ENCODE measurements around the gene TNFRSF8.
"Not testable (repeated sequence)": the region's sequence is repeated elsewhere in the genome, so short reads cannot be mapped to it uniquely, and the experiment has no call there.

The TNFRSF8 gene

DNA sequence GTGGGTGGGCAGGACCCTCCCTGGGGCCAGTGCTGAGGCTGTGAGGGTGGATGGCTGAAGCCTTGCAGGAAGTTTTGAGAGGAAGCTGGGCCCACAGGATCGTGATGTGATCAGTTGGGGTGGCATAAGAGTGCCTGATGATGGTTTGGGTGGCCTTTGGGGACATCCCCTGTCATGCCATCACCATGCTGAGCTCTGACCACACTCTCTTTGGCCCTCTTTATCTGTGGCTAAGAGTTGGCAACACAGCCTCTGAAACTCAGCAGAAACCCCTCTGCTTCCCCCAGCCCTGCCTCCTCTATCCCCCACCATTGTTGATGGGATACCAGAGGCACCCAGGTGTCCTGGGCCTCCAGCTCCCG is 24.0 kb upstream of the TNFRSF8 start:
- DNase-seq = no peak

DNA sequence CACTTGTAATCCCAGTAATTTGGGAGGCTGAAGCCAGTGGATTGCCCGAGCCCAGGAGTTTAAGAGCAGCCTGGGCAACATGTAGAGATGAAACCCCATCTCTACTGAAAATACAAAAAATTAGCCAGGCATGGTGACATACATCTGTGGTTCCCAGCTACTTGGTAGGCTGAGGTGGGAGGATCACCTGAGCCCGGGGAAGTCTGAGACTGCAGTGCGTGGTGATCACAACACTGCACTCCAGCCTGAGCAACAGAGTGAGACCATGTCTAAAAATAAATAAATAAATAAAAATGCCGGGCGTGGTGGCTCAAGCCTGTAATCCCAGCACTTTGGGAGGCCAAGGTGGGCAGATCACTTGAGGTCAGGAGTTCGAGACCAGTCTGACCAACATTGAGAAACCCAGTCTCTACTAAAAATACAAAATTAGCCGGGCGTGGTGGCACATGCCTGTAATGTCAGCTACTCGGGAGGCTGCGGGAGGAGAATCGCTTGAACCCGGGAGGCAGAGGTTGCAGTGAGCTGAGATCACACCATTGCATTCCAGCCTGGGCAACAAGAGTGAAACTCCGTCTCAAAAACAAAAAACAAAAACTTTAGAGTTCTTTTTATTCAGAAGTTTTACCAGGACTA is 23.2 kb upstream of the TNFRSF8 start:
- DNase-seq = not testable (repeated sequence)

DNA sequence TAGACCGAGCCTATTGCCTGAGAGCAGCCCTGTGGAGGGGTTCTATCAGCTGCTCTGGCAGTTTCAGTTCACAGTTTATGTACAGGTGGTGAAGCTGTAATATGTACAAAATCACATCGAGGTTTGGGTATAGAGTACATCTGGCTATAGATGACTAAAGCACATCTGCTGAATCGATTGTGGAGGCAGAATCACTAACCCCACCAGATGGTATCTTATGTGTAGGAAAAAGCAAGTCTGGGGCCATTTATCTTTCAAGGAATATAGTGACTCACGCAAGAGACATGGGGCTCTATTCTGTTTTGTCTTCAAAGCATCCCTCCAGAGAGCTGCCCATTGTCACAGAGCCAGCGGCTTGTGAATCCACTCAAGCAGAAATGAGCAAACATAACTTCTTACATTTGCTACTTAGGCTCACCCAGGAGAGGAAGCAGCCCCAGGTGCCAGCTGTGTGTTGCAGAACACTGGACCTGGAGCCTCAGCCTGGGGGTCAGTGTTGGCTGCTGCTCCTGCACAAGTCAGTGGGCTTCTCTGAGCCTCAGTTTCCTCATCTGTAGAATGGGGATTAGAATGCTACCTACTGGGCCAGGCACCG is 22.5 kb upstream of the TNFRSF8 start:
- no peak for DNase-seq

DNA sequence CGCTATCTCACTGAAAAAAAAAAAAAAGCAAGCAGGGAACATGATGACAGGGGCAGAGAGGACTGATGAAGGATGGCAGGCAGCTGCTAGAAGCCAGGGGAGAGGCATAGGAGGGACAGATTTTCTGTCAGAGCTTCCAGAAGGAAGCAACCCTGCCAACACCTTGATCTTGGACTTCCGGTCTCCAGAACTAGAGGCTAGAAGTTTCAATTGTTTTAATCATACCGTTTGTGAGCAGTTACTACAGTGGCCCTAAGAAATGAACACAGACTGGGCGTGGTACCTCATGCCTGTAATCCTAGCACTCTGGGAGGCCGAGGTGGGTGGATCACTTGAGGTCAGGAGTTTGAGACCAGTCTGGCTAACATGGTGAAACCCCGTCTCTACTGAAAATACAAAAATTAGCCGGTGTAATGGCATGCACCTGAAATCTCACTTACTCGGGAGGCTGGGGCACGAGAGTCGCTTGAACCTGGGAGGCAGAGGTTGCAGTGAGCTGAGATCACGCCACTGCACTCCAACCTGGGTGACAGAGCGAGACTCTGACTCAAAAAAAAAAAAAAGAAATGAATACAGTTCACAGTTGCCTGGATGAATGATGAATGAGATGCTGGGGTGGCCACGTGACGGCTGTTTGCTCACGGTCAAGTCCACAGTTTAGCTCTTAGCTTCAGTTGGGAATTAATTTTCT is 18.8 kb upstream of the TNFRSF8 start:
- not testable (repeated sequence) for DNase-seq

DNA sequence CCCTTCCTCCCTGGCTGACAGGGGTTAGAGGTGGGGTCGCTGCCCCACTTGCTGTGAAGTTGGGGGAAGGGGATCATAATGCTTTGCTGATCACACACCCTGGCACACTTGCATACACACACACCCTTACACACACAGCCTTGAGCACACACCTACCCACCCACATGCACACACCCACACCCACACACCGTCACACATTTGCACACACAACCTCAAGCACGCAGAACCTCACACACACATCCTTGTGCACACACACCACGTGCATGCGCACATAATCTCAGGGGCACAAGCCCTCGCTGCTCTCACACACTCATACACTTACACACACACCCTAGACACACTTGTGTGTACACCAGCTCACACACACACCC is 16.4 kb upstream of the TNFRSF8 start:
- DNase-seq = no peak

DNA sequence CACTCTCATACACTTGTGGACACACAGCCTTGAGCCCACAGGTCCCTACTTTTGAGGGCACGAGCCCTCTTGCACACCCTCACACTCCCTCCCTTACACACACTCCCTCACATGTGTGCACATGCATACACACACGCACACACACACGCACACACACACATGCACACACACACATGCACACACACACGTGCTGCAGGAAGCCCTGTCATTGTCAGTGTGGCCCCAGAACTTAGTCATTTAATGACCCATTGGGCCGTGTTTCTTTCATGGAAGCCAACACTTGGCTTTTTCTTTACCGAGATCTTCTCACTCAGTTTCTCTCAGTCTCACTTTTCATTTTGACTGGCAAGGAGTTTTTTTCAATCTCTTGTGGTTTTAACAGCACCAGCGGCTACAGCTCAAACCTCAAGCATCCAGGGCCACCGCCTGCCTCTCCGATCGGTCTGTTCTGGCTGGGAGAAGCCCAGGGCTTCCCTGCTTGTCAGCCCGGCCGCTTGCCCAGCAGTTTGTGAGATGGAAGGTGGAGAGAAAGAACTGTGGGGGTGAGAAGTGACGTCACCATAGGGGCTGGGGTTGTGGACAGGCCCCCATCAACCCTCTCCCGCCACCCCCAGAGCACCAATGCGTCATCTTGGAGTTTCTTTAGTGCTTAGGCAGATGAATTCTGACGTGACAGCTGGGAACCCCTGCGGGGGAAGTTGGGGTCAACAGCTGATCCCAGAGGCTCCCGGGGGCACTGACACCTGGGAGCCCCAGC is 15.8 kb upstream of the TNFRSF8 start:
- DNase-seq = no peak

DNA sequence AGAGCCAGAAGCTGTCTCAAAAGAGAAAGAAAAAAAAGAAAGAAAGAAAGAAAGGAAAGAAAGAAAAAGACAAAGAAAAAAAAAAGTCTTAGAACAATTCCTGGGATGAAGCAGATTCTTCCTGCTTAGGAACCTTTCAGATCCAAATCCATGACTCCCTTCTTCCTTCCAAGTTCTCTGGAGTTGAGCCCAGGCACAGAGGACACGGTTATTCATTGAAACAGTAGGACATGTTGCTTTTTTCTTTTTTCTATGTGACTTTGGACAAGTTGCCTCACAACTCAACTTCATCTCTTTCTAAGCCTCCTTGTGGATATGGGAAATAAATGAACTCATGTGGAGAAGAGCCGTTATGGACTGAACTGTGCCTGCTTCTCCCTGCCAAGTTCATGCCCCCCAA is 14.7 kb upstream of the TNFRSF8 start:
- no peak for DNase-seq

DNA sequence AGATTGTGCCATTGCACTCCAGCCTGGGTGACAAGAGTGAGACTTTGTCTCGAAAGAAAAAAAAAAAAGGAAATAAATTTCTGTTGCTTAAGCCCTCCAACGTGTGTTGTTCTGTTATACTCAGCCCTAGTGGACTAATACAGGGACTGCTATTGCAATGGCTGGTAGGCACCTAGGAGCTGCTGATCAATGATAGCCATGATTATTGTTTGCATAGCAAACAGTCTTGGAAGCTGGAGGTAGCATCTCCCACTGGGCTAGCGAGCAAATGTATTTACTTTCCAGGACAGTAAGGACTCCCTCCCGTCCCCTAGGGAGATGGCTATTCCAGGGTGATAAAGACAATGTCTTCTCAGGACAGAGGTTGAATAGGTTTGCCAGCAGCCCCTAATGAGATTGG is 13.5 kb upstream of the TNFRSF8 start:
- DNase-seq = no peak

DNA sequence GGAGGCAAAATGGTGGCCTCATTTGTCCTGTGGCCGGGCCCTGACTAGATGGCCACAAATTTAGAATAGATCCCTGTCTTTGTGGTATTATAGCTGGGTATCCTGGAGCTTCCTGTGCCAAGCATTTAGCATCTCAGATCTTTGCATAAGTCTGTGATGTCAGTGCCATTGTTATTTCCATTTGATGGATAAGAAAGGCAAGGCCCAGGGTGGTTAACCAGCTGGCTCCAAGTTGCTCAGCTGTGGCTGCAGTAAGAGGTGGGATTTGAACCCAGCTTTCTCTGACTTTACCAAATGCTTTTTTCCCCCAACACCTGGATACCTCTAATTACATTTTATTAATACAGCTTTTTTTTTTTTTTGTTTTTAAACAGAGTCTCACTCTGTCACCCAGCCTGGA is 11.7 kb upstream of the TNFRSF8 start:
- DNase-seq = no peak

DNA sequence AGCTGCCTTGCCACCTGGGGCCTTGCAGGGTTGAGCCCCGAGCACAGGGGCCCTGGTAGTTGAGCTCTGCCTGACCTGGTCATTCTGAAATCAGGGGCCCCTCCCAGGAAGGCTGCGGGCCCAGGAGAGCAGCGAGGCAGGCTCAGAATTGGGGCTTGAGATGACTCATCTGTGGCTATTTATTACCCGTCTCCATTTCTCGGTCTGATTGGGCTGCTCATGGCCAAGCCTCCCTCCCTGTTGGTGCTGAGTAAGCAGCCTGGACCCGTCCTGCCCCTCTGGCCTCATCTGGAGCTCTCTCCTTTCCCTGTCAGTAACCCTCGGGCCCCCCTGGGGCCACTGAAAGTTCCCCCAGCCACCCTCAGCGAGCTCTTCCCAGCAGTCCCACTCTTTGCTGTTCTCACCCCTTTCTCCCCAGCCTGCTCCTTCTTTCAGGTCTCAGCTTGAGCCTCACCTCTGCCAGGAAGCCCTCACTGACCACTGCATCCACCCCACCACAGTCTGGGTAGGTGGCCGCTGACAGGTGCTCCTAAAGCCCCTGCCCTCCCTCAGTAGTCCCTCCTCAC is 11.0 kb upstream of the TNFRSF8 start:
- DNase-seq = no peak

DNA sequence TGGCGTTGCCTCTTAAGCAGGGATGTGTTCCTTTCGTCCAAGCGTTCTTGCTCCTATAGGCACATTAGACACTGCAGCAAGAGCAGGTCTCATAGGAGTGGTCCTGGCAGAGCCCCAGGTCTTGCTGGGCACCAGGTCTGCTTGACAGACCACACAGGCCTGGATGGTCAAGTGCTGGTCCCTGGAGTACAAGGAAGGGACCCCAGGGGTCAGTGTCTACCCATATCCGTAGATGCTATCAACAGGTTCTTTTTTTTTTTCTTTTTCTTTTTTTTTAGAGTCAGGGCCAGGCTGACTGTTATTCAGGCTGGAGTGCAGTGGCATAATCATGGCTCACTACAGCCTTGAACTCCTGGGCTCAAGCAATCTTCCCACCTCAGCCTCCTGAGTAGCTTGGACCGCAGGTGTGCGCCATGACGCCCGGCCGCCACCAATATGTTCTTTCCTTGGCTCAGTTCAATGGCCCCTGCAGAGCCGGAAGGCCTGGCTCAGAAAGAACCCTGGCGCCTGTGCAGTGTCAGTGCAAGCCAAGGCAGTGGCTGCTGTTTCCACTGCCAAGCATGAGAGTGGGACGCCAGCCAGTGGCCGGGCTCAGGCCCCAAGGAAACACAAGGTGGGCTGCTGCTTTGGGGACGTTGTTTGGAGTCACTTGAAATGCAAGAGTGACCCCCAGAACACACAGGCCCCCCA is 10.0 kb upstream of the TNFRSF8 start:
- no peak for DNase-seq

DNA sequence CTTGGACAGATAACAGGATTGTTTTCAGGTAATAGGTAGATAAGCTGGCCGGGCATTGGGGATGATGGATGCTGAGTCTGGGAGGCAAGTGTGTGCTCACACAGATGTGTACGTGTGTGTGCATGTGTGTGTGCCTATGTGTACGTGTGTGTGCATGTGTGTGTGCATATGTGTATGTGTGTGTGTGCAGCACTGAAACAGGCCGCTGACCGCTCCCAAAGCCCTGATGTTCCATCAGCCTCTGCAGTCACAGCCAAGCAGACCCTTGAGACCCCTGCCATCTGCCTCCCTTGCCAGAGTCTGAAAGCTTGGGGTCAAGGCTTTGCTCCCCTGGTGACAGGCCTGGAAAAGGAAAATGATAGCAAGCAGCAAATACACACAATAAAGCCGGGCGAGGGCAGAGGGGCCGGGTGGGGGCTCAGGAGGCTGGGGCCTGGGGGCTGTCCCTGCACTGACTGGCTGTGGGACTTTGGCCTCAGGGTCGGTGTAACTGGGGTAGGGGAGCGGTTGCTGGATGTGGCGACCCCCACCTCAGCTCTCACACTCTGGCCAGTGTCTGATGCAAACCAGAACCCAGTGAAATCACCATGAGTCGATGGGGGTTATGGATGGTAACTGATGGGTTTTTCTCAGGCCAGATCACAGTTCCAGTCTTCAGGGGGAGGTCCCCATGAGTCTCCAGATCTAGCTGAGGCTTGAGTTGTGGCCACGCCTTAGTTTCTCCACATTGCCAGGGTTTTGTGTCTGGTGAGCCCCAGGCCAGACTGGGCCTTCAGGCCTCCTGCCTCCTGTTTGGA is 9.2 kb upstream of the TNFRSF8 start:
- DNase-seq = no peak

DNA sequence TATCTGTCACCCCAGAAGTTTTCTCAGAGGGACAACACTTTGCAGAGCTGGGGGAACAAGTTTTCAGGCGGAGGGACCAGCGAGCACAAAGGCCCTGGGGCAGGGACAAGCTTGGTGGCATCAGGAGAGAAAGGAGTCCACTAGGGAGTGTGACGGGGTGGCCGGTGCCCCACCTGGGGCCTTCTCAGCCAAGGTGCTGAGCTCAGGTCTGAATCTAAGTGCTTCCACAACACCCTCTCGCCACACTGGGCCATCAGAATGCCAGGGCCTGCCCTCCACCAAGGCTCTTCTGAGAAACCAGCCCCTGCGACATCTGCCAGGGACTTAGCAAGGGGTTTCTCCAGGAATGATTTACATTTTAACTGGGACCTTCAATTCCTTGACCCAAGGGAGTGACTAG is 7.8 kb upstream of the TNFRSF8 start:
- no peak for DNase-seq

DNA sequence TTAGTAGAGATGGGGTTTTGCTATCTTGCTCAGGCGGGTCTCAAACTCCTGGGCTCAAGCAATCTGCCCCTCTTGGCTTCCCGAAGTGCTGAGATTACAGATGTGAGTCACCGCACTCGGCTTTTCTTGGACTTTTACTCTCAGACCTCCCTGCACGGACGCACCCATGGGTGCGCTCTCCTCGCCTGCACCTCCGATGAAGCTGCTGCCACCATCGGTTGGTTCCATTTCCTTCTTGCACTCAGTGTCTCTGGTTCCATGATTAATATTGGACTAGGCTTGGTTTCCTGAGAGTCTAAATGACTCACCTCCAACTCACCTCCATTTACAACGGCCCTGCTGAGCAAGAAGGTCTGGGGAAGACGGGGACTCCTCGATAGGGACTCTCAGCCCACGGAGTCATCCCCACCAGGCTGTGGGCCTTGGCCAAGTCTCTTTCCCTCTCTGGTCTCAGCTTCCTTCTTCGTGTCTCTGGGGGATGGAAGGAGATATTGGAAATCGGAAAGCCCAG is 6.7 kb upstream of the TNFRSF8 start:
- DNase-seq = no peak

DNA sequence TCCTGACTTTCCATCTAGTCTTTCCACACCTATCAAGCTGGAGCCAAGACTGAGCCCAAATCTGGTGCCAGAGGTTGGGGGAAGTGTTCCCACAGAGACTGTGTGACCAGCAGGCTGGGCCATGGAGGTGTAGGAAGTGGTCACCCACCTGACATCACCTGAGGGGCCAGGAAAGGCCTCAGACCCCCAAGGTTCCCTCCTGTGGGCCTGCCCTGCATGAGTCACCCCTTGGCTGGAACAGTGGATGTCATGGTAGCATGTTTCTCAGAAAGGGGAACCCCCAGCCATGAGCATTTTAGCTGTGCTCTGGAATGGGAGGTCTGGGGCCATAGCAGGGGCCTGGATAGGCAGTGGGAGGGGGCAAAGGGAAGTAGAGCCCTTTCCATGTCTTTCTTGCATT is 5.7 kb upstream of the TNFRSF8 start:
- no peak for DNase-seq

DNA sequence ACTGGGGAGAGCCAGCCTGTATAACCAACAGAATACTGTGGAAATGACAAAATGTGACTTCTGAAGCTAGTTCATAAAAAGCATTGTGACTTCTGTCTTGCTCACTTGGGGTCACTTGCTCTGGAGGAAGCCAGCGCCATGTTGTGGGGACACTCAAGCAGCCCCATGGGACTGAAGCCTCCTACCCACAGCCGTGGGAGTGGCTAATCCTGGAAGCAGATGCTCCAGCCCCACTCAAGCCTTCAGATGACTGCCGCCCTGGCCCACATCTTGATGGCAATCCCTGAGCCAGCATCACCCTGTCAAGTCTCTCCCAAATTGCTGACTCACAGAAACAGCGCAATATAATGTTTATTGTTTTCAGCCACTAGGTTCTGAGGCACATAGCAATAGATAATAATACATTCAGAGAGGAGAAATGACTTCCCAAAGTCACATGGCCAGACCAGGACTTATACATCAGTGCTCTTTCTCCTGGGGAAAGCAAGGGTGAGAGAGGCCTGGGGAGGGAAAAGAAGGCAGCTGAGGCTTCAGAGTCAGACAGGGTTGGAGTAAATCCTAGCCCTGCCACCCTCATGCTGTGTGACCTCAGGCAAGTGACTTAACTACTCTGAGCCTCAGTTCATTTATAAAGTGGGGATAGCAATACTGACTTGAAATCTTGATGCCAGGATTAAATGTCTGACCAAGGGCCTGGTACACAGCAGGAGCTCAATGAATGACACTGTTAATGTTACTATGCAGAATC is 5.0 kb upstream of the TNFRSF8 start:
- no peak for DNase-seq

DNA sequence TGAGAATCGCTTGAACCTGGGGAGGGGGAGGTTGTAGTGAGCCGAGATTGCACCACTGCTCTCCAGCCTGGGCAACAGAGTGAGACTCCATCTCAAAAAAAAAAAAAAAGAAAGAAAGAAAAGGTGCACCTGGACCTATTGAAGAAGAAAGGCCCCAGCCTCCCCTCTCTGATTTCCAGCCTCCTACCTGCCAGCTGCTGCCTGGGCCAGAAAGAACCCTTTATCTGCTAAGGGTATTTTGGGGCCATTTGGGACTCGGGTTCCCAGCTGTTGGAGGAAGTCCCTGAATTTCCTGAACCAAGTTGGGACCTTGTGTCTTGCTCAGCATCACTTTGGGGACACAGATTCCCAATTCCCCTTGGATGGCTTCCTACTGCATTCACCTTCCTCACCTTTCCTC is 3.9 kb upstream of the TNFRSF8 start:
- DNase-seq = no peak

DNA sequence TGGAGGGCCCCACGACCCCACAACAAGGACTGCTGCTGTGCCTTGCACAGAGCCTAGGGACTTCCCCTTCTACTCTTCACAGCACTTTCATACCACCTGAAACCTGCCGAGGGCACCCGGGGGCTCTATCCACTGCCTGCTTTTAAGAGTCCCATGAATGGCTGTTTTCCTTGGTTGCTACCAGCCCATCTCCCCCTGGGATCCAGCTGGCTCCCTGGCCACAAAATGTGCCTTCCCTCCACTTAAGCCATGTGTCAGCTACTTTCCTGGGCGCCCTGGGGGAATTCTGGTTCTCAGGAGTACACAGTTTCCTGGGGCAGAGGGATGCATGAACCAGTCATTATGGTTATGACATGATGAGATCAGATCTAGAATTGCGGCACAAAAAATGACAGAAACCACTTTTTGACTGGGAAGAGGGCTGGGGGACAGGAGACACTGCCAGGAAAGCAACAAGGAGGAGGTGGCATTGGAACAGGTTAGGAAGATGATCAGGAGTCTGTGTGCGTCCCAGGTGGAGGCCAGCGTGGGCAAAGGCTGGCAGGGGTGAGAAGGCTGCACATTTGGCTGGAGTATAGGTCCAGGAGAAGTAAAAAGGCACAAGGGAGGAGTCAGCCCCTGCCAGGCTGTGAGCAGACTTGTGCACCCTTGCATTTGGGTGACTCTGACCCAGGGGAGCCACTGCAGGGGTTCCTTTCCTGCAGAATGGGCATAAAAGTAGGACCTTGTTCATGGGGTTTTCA is 3.2 kb upstream of the TNFRSF8 start:
- no peak for DNase-seq

DNA sequence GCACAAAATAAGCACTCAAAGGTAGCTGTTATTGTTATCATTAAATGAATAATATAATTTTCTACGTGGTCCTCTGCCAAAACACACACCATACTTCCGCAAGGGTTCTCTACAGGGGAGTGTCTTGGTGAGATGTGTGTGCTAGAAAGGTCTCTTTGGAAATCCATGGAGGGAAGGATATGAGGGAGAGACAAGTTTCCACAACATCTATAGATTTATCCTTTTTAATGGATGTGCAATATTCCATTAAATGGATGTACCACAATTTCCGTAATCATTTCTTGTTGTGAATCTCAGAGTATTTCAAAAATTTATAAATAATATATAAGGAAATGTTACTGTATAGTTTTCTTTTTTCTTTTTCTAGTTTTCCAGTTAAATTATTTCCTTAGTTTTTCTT is 2.6 kb upstream of the TNFRSF8 start:
- no peak for DNase-seq

All from NCI-H2029 treated with DMSO at 0.1 percent for 48 hours (cell line).